Neural cell (in vitro differentiated cells): ENCODE data around the gene SPECC1. TPM values are rescaled to one million over a fixed set of nuclear protein-coding genes. Genes with fewer than 3 reads are reported as not detected.

Experiments
- H2AFZ ChIP-seq: fragments of 200-600, 300-800 bp; sonication (generic), shearing (Covaris generic); 2 replicates; pipeline ENCODE4 v1.6.0; 2014; ENCODE audit warnings: low read depth, mild to moderate bottlenecking, antibody characterized with exemption, low read length, moderate library complexity
- H3F3A ChIP-seq: fragments of 200-600 bp; shearing (Covaris generic); 2 replicates; pipeline ENCODE4 v1.6.1; 2016; ENCODE audit warnings: mild to moderate bottlenecking, moderate library complexity, mixed read lengths, antibody characterized with exemption, low read length; ENCODE audit not compliant: insufficient read depth, poor library complexity, severe bottlenecking
- H3K27ac ChIP-seq: fragments of 200-600, 300-800 bp; sonication (generic), shearing (Covaris generic); 2 replicates; pipeline ENCODE4 v1.5.1; 2014; ENCODE audit warnings: mild to moderate bottlenecking, low read length, moderate library complexity
- H3K27me3 ChIP-seq: fragments of 300-800, 200-600 bp; sonication (generic), shearing (Covaris generic); 2 replicates; pipeline ENCODE4 v1.6.0; 2014; ENCODE audit warnings: mild to moderate bottlenecking, low read depth, low read length, moderate library complexity; ENCODE audit not compliant: insufficient read depth
- H3K36me3 ChIP-seq: fragments of 300-800, 200-600 bp; sonication (generic), shearing (Covaris generic); 2 replicates; pipeline ENCODE4 v1.5.1; 2014; ENCODE audit warnings: mild to moderate bottlenecking, antibody characterized with exemption, low read length, moderate library complexity; ENCODE audit not compliant: insufficient read depth
- H3K4me2 ChIP-seq: fragments of 300-800, 200-600 bp; sonication (generic), shearing (Covaris generic); 2 replicates; pipeline ENCODE4 v1.6.0; 2014; ENCODE audit warnings: mild to moderate bottlenecking, low read length
- H3K4me3 ChIP-seq: fragments of 300-800, 200-600 bp; sonication (generic), shearing (Covaris generic); 2 replicates; pipeline ENCODE4 v1.5.1; 2014; ENCODE audit warnings: mild to moderate bottlenecking, low read length, moderate library complexity
- H3K79me2 ChIP-seq: fragments of 200-600 bp; shearing (Covaris generic); replicated peaks from 2 replicates; pipeline ENCODE4 v1.6.0; 2014; ENCODE audit warnings: mild to moderate bottlenecking, low read length, moderate library complexity; ENCODE audit not compliant: insufficient read depth
- H3K9ac ChIP-seq: fragments of 300-800, 200-600 bp; sonication (generic), shearing (Covaris generic); 2 replicates; pipeline ENCODE4 v1.6.1; 2016; ENCODE audit warnings: mild to moderate bottlenecking, low read length, mixed read lengths
- H3K9me2 ChIP-seq: fragments of 200-600 bp; shearing (Covaris generic); 2 replicates; pipeline ENCODE4 v1.6.1; 2016; ENCODE audit warnings: mild to moderate bottlenecking, low read length, mixed read lengths; ENCODE audit not compliant: insufficient read depth
- H3K9me3 ChIP-seq: fragments of 200-600, 300-800 bp; sonication (generic), shearing (Covaris generic); 2 replicates; pipeline ENCODE4 v1.6.1; 2016; ENCODE audit warnings: mild to moderate bottlenecking, mixed run types, low read length, moderate library complexity, mixed read lengths
- H4K20me1 ChIP-seq: fragments of 200-600 bp; shearing (Covaris generic); 2 replicates; pipeline ENCODE4 v1.6.1; 2016; ENCODE audit warnings: mild to moderate bottlenecking, mixed run types; ENCODE audit not compliant: insufficient read depth
- EP300 ChIP-seq: fragments of 450-650 bp; conservative IDR thresholded peaks from 2 replicates; pipeline ENCODE4 v1.6.1; 2014; ENCODE audit warnings: antibody characterized with exemption, mild to moderate bottlenecking, moderate library complexity; ENCODE audit not compliant: poor library complexity, severe bottlenecking
- EZH2 ChIP-seq: fragments of 200-600, 300-800 bp; shearing (Covaris generic), sonication (generic); IDR thresholded peaks from 2 replicates; pipeline ENCODE4 v1.6.1; 2014; ENCODE audit warnings: antibody characterized with exemption, low read length, borderline replicate concordance, mild to moderate bottlenecking; ENCODE audit not compliant: insufficient read depth, poor library complexity, severe bottlenecking
- MXI1 ChIP-seq: fragments of 450-650 bp; conservative IDR thresholded peaks from 2 replicates; pipeline ENCODE4 v1.6.1; 2014; ENCODE audit warnings: antibody characterized with exemption, mild to moderate bottlenecking; ENCODE audit not compliant: poor library complexity, severe bottlenecking
- POLR2AphosphoS5 ChIP-seq: IDR thresholded peaks from 2 replicates; pipeline ENCODE4 v1.6.1; 2012
- RAD21 ChIP-seq: fragments of 450-650 bp; conservative IDR thresholded peaks from 2 replicates; pipeline ENCODE4 v1.6.1; 2014; ENCODE audit warnings: antibody characterized with exemption, mild to moderate bottlenecking, moderate library complexity
- SMC3 ChIP-seq: fragments of 450-650 bp; conservative IDR thresholded peaks from 2 replicates; pipeline ENCODE4 v1.6.1; 2014; ENCODE audit warnings: antibody characterized with exemption, mild to moderate bottlenecking, moderate library complexity; ENCODE audit not compliant: poor library complexity
- TAF1 ChIP-seq: IDR thresholded peaks from 2 replicates; pipeline ENCODE4 v1.6.1; 2012; ENCODE audit warnings: low read depth
- polyA plus RNA-seq: library from polyadenylated mRNA; depleted of rRNA; stranded (reverse); fragments of >200 nt; gene quantifications from 2 replicates; pipeline ENCODE4 v1.2.3, GENCODE V29; 2014
- TF ChIP-seq, protein P1 (sequence below): fragments of 450-650 bp; IDR thresholded peaks from 2 replicates; pipeline ENCODE4 v1.5.1; 2014; ENCODE audit warnings: antibody characterized with exemption, mild to moderate bottlenecking, moderate library complexity; ENCODE audit not compliant: poor library complexity, severe bottlenecking
- TF ChIP-seq, protein P2 (sequence below): IDR thresholded peaks from 2 replicates; pipeline ENCODE4 v1.6.1; 2012; ENCODE audit warnings: borderline replicate concordance

The SPECC1 gene
- polyA plus RNA-seq, 1 donor from 2014 or later: 8.6 TPM

DNA sequence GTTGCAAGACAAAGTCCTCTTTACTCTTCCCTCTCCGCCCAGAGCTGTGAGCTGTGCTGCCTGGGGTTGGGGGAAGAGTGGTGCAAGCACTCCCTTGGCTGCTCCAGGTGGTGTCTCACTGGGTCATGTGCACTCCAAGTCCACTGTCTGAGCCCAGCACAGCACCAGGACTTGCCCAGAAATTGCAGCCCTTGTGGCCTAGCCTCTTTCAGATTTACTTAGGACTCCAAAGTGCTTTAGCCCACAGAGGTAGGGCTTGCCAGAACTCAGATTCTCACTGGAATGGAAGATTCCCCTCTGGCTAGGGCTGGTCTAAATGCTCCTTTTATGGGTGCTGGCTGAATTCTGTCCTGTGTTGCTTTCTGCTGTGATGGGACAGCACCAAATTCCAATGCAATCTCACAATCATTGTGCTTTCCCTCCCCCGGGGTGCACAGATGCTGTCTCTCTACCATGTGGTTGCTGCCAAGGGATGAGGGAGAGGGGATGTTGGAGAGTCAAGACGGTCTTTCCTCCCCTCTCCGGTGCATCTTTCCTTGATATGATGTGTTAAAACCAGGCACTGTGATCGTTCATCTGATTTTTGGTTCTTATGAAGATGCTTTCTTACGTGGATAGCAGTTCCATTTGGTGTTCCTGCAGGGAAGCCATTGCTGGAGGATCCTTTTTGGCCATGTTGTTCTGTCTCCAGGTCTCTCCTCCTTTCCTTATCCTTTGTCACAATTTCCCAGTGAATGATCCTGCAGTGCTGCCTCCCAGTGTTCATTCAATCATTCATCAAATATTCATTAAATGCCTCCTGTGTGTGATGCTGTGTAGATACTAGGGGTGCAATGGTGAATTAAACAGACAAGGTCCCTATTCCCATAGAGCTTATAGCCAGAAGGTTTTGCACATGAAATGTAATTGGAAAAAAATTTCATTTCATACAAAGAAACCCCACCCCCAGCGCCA is 216.3 kb downstream of the SPECC1 start:
- Histone ChIP-seq H3K27ac (no peak overlapping the region), H3K36me3 (no peaks in the 10 kb centered on the region), H3K4me2 (no peak overlapping the region), H3K27me3 (no peaks in the 10 kb centered on the region), H4K20me1 (no peaks in the 10 kb centered on the region), H3K9me3 (no peaks in the 10 kb centered on the region), H3K4me3 (no peak overlapping the region), H2AFZ (no peak overlapping the region), H3K9me2 (no peaks in the 10 kb centered on the region), H3F3A (no peaks in the 10 kb centered on the region), H3K9ac (no peak overlapping the region), H3K79me2 (peaks cover 7% of the 10 kb centered on the region)
- TF ChIP-seq, protein P1, sequence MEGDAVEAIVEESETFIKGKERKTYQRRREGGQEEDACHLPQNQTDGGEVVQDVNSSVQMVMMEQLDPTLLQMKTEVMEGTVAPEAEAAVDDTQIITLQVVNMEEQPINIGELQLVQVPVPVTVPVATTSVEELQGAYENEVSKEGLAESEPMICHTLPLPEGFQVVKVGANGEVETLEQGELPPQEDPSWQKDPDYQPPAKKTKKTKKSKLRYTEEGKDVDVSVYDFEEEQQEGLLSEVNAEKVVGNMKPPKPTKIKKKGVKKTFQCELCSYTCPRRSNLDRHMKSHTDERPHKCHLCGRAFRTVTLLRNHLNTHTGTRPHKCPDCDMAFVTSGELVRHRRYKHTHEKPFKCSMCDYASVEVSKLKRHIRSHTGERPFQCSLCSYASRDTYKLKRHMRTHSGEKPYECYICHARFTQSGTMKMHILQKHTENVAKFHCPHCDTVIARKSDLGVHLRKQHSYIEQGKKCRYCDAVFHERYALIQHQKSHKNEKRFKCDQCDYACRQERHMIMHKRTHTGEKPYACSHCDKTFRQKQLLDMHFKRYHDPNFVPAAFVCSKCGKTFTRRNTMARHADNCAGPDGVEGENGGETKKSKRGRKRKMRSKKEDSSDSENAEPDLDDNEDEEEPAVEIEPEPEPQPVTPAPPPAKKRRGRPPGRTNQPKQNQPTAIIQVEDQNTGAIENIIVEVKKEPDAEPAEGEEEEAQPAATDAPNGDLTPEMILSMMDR: peak; percentile 53
- TF ChIP-seq, protein P2, sequence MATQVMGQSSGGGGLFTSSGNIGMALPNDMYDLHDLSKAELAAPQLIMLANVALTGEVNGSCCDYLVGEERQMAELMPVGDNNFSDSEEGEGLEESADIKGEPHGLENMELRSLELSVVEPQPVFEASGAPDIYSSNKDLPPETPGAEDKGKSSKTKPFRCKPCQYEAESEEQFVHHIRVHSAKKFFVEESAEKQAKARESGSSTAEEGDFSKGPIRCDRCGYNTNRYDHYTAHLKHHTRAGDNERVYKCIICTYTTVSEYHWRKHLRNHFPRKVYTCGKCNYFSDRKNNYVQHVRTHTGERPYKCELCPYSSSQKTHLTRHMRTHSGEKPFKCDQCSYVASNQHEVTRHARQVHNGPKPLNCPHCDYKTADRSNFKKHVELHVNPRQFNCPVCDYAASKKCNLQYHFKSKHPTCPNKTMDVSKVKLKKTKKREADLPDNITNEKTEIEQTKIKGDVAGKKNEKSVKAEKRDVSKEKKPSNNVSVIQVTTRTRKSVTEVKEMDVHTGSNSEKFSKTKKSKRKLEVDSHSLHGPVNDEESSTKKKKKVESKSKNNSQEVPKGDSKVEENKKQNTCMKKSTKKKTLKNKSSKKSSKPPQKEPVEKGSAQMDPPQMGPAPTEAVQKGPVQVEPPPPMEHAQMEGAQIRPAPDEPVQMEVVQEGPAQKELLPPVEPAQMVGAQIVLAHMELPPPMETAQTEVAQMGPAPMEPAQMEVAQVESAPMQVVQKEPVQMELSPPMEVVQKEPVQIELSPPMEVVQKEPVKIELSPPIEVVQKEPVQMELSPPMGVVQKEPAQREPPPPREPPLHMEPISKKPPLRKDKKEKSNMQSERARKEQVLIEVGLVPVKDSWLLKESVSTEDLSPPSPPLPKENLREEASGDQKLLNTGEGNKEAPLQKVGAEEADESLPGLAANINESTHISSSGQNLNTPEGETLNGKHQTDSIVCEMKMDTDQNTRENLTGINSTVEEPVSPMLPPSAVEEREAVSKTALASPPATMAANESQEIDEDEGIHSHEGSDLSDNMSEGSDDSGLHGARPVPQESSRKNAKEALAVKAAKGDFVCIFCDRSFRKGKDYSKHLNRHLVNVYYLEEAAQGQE: no peak
- peak; percentile 46 for TF ChIP-seq SMC3
- TF ChIP-seq EP300: no peak
- no peak for TF ChIP-seq RAD21
- no peak for TF ChIP-seq MXI1
- no peak for TF ChIP-seq POLR2AphosphoS5
- no peak for TF ChIP-seq TAF1
- no peak for TF ChIP-seq EZH2

DNA sequence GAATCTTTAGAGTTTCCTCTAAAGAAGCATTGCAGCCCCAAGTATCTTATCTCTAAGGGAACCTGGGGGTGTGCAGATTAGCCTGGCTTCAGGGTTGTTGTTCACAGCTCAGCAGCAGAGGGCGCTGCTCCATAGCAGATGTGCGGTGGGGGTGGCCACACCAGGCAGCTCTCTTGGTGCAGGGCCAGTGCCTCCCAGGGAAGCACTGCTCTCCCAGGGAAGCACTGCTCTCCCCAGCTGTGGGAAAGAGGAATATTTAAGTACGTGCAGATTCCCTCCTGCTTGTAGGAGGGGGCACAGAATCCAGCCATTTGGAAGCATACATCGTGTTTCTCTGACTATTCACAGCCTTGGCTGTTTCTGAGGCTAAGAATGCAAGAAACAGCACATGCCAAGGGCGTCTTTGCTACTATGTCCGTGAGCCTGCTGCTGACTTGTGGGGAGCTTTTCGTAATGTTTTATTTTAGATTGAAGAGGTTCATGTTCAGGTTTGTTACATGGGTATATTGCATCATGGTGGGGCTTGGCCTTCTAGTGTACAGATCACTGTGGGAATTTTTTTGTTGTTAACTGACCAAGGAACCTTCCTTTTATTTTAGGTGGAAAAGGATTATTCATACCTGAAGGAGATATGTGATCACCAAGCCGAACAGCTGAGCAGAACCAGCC is 217.8 kb downstream of the SPECC1 start:
- TF ChIP-seq, protein P2: no peak
- TF ChIP-seq RAD21: peak; percentile 87
- TF ChIP-seq EP300: no peak
- TF ChIP-seq MXI1: no peak
- TF ChIP-seq EZH2: no peak
- TF ChIP-seq SMC3: peak; percentile 86
- no peak for TF ChIP-seq TAF1
- TF ChIP-seq, protein P1: peak; percentile 84
- TF ChIP-seq POLR2AphosphoS5: no peak
- H3F3A ChIP-seq: no peaks in the 10 kb centered on the region
- H3K27ac ChIP-seq: no peak overlapping the region
- H2AFZ ChIP-seq: no peak overlapping the region
- H3K9ac ChIP-seq: no peak overlapping the region
- no peak overlapping the region for H3K4me2 ChIP-seq
- H3K4me3 ChIP-seq: no peak overlapping the region
- H3K36me3 ChIP-seq: no peaks in the 10 kb centered on the region
- no peaks in the 10 kb centered on the region for H3K9me2 ChIP-seq
- H4K20me1 ChIP-seq: no peaks in the 10 kb centered on the region
- H3K79me2 ChIP-seq: no peaks in the 10 kb centered on the region
- no peaks in the 10 kb centered on the region for H3K27me3 ChIP-seq
- no peaks in the 10 kb centered on the region for H3K9me3 ChIP-seq
